ENCODE results near the gene STARD7. TPM values are rescaled to one million over a fixed set of nuclear protein-coding genes. Genes with fewer than 3 reads are reported as not detected.

STARD7 gene
- total RNA-seq, 1 donor: 170 TPM

- no peak for TF ChIP-seq CTCF (IDR thresholded peaks at IDR 0.05; ENCODE audit: insufficient read depth, low read length)
- H3K4me3 ChIP-seq (ENCODE audit: low read depth, low read length): peak overlapping the region; percentile 86
- peak; percentile 11 for DNase-seq (ENCODE audit: low read depth)
Observed at GRCh38 chr2:96207774-96208142, 869 bp downstream of the STARD7 start.

GRCh38 chr2:96207073-96207773 lies 1.4 kb downstream of the STARD7 start:
- TF ChIP-seq CTCF (IDR thresholded peaks at IDR 0.05; ENCODE audit: insufficient read depth, low read length): no peak
- DNase-seq (ENCODE audit: low read depth): peak; percentile 20
- peak overlapping the region; percentile 86 for H3K4me3 ChIP-seq (ENCODE audit: low read depth, low read length)

GRCh38 chr2:96205888-96206287 lies 2.7 kb downstream of the STARD7 start:
- peak; percentile 82 for DNase-seq (ENCODE audit: low read depth)
- no peak for TF ChIP-seq CTCF (IDR thresholded peaks at IDR 0.05; ENCODE audit: insufficient read depth, low read length)
- peak overlapping the region; percentile 11 for H3K4me3 ChIP-seq (ENCODE audit: low read depth, low read length)

GRCh38 chr2:96204836-96205624 lies 3.6 kb downstream of the STARD7 start:
- peak overlapping the region; percentile 20 for H3K4me3 ChIP-seq (ENCODE audit: low read depth, low read length)
- peak; percentile 37 for DNase-seq (ENCODE audit: low read depth)
- TF ChIP-seq CTCF (IDR thresholded peaks at IDR 0.05; ENCODE audit: insufficient read depth, low read length): no peak

- TF ChIP-seq CTCF (IDR thresholded peaks at IDR 0.05; ENCODE audit: insufficient read depth, low read length): no peak
- no peak overlapping the region for H3K4me3 ChIP-seq (ENCODE audit: low read depth, low read length)
- no peak for DNase-seq (ENCODE audit: low read depth)
Observed at GRCh38 chr2:96203130-96204028, 5.2 kb downstream of the STARD7 start.

- peak; percentile 13 for DNase-seq (ENCODE audit: low read depth)
- TF ChIP-seq CTCF (IDR thresholded peaks at IDR 0.05; ENCODE audit: insufficient read depth, low read length): no peak
- no peak overlapping the region for H3K4me3 ChIP-seq (ENCODE audit: low read depth, low read length)
Observed at GRCh38 chr2:96202152-96202854, 6.3 kb downstream of the STARD7 start.

Data from fibroblast of the aortic adventitia (primary cell).